ENCODE measurements around the gene SLC25A15. TPM values are rescaled to one million over a fixed set of nuclear protein-coding genes. Genes with fewer than 3 reads are reported as not detected.
"Not testable (repeated sequence)": the region's sequence is repeated elsewhere in the genome, so short reads cannot be mapped to it uniquely, and the experiment has no call there.

Gene SLC25A15
- total and polyA plus RNA-seq, 2 donors (not counting 1 experiment from before 2014, with no cell fraction given), result 6.8 to 9.6 TPM

DNA sequence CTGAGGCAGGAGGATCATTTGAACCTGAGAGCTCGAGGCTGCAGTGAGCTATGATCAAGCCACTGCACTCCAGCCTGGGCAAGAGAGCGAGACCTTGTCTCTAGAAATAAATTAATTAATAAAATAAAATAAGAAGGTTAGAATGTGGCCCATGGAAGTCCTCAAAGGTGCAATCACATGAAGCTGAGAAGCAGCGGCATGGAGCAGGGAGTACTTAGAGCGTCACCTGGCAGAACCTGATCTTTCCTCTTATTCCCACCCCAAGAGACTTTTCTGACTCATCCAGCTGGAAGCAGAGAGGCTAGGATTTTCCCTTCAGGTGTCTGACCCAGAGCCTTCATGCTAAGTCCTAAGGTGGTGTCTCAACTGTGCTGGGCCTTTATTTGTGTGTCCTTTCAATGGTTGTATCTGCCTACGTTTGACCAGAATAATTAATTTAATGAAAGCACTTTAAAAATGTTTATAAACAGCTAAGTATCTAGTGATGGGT is 9.6 kb upstream of the SLC25A15 start:
- Histone ChIP-seq H3K9me3 (ENCODE audit: control insufficient read depth, insufficient read depth, low read depth, low read length) (no peaks in the 10 kb centered on the region), H3K36me3 (ENCODE audit: control insufficient read depth, insufficient read depth, low read length) (no peaks in the 10 kb centered on the region), H3K27me3 (ENCODE audit: control insufficient read depth, insufficient read depth, low read length) (no peaks in the 10 kb centered on the region), H3K9ac (ENCODE audit: insufficient read depth, low read length) (no peak overlapping the region), H3K4me2 (ENCODE audit: extremely low read depth, insufficient read depth, low read length) (no peak overlapping the region), H3K4me1 (ENCODE audit: control insufficient read depth, extremely low read depth, insufficient read depth, low read length) (no peaks in the 10 kb centered on the region), H3K4me3 (replicated peaks in 1 of 4; ENCODE audit: control extremely low read depth in 1 of 4, insufficient read depth in 1 of 4, low read depth in 3 of 4, low read length in 4 of 4) (no peak overlapping the region), H4K20me1 (ENCODE audit: control insufficient read depth, extremely low read depth, insufficient read depth, low read length) (no peaks in the 10 kb centered on the region), H3K27ac (ENCODE audit: insufficient read depth, low read length) (no peak overlapping the region), H3K79me2 (ENCODE audit: control insufficient read depth, insufficient read depth, low read length) (no peaks in the 10 kb centered on the region), H2AFZ (ENCODE audit: low read length) (no peak overlapping the region)
- no peak for TF ChIP-seq EZH2 (IDR thresholded peaks at IDR 0.05; ENCODE audit: low read length, missing control alignments)
- DNase-seq (ENCODE audit: low read depth in 2 of 2), result no peak

DNA sequence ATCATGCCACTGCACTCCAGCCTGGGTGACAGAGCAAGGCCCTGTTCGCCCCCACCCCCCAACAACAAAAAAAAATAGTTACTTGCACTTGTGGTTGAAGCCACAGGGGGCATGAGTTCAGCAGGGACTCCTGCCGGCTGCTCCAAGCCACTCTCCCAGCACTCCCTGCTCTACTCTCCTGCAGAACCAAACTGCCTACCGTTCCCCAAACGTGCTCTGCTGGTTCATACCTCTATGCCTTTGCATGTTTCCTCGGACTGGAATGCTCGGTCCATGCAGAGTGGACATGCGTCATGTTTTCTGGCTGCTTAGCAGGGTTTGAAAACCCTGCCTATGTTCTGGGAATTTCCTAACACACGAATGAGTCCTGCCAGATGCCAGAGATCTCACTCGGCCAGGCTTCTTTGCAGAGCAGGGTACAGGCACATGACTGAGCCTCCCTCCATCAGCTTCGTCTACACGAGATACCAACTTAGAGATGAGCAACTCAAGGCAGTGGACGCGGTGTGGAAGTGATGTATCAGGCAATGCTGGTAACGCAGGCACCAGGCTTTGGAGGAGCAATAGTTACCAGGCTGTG is 8.5 kb upstream of the SLC25A15 start:
- no peak overlapping the region for H3K27ac ChIP-seq (ENCODE audit: insufficient read depth, low read length)
- peak; percentile 9 to 37 for DNase-seq (ENCODE audit: low read depth in 2 of 2)
- no peak overlapping the region for H3K4me2 ChIP-seq (ENCODE audit: extremely low read depth, insufficient read depth, low read length)
- no peaks in the 10 kb centered on the region for H3K79me2 ChIP-seq (ENCODE audit: control insufficient read depth, insufficient read depth, low read length)
- TF ChIP-seq EZH2 (IDR thresholded peaks at IDR 0.05; ENCODE audit: low read length, missing control alignments), result no peak
- TF ChIP-seq, protein P1, sequence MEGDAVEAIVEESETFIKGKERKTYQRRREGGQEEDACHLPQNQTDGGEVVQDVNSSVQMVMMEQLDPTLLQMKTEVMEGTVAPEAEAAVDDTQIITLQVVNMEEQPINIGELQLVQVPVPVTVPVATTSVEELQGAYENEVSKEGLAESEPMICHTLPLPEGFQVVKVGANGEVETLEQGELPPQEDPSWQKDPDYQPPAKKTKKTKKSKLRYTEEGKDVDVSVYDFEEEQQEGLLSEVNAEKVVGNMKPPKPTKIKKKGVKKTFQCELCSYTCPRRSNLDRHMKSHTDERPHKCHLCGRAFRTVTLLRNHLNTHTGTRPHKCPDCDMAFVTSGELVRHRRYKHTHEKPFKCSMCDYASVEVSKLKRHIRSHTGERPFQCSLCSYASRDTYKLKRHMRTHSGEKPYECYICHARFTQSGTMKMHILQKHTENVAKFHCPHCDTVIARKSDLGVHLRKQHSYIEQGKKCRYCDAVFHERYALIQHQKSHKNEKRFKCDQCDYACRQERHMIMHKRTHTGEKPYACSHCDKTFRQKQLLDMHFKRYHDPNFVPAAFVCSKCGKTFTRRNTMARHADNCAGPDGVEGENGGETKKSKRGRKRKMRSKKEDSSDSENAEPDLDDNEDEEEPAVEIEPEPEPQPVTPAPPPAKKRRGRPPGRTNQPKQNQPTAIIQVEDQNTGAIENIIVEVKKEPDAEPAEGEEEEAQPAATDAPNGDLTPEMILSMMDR (conservative IDR thresholded peaks at IDR 0.05 in 1 of 2, IDR thresholded peaks at IDR 0.05 in 1 of 2; ENCODE audit: low read depth in 1 of 2, low read length in 2 of 2), result no peak
- H3K36me3 ChIP-seq (ENCODE audit: control insufficient read depth, insufficient read depth, low read length), result no peaks in the 10 kb centered on the region
- H3K4me3 ChIP-seq (replicated peaks in 1 of 4; ENCODE audit: control extremely low read depth in 1 of 4, insufficient read depth in 1 of 4, low read depth in 3 of 4, low read length in 4 of 4), result no peak overlapping the region
- H2AFZ ChIP-seq (ENCODE audit: low read length), result peak overlapping the region; percentile 63
- no peaks in the 10 kb centered on the region for H3K9me3 ChIP-seq (ENCODE audit: control insufficient read depth, insufficient read depth, low read depth, low read length)
- H3K4me1 ChIP-seq (ENCODE audit: control insufficient read depth, extremely low read depth, insufficient read depth, low read length), result no peaks in the 10 kb centered on the region
- H3K27me3 ChIP-seq (ENCODE audit: control insufficient read depth, insufficient read depth, low read length), result no peaks in the 10 kb centered on the region
- H3K9ac ChIP-seq (ENCODE audit: insufficient read depth, low read length), result no peak overlapping the region
- H4K20me1 ChIP-seq (ENCODE audit: control insufficient read depth, extremely low read depth, insufficient read depth, low read length), result no peaks in the 10 kb centered on the region

DNA sequence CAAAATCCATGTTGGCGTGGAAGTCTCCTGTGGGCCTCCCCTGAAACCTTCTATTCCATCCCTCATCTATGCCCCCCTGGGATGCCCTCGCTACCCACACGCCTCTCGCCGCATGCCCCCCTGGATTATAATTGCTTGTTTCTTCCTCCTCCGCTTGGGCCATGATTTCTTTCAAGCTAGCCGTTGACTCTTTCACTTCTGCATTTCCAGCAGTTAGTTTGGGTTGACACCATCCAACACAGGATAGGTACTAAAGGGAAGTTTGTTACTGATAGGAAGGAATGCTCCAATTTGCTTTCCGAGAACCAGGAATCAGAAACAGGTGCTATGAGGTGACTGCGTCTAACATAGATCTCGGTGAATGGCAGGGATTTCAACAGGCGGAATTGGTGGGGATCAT is 7.7 kb upstream of the SLC25A15 start:
- H3K9me3 ChIP-seq (ENCODE audit: control insufficient read depth, insufficient read depth, low read depth, low read length), result no peaks in the 10 kb centered on the region
- peaks cover 6% of the 10 kb centered on the region for H3K4me1 ChIP-seq (ENCODE audit: control insufficient read depth, extremely low read depth, insufficient read depth, low read length)
- H4K20me1 ChIP-seq (ENCODE audit: control insufficient read depth, extremely low read depth, insufficient read depth, low read length), result no peaks in the 10 kb centered on the region
- no peaks in the 10 kb centered on the region for H3K27me3 ChIP-seq (ENCODE audit: control insufficient read depth, insufficient read depth, low read length)
- H3K27ac ChIP-seq (ENCODE audit: insufficient read depth, low read length), result no peak overlapping the region
- no peaks in the 10 kb centered on the region for H3K36me3 ChIP-seq (ENCODE audit: control insufficient read depth, insufficient read depth, low read length)
- H3K9ac ChIP-seq (ENCODE audit: insufficient read depth, low read length), result no peak overlapping the region
- no peak for DNase-seq (ENCODE audit: low read depth in 2 of 2)
- no peak overlapping the region for H3K4me3 ChIP-seq (replicated peaks in 1 of 4; ENCODE audit: control extremely low read depth in 1 of 4, insufficient read depth in 1 of 4, low read depth in 3 of 4, low read length in 4 of 4)
- no peak overlapping the region for H2AFZ ChIP-seq (ENCODE audit: low read length)
- no peaks in the 10 kb centered on the region for H3K79me2 ChIP-seq (ENCODE audit: control insufficient read depth, insufficient read depth, low read length)
- H3K4me2 ChIP-seq (ENCODE audit: extremely low read depth, insufficient read depth, low read length), result no peak overlapping the region
- TF ChIP-seq EZH2 (IDR thresholded peaks at IDR 0.05; ENCODE audit: low read length, missing control alignments), result no peak
- TF ChIP-seq, protein P1 (conservative IDR thresholded peaks at IDR 0.05 in 1 of 2, IDR thresholded peaks at IDR 0.05 in 1 of 2; ENCODE audit: low read depth in 1 of 2, low read length in 2 of 2), result no peak

DNA sequence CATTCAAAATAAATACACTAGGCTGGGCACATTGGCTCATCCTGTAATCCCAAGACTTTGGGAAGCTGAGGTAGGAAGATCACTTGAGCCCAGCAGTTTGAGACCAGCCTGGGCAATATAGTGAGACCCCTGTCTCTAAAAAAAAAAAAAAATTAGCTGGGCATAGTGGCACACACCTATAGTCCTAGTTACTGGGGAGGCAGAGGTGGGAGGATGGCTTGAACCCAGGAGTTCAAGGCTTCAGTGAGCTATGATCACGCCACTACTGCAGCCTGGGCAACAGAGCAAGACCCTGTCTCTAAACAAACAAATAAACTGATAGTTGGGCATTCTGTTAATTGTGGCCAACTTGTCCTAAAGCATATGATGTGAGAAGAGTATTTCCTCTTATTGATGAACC is 6.4 kb upstream of the SLC25A15 start:
- not testable (repeated sequence) for H3K9me3 ChIP-seq (ENCODE audit: control insufficient read depth, insufficient read depth, low read depth, low read length); H2AFZ ChIP-seq (ENCODE audit: low read length); H3K27ac ChIP-seq (ENCODE audit: insufficient read depth, low read length); H3K4me2 ChIP-seq (ENCODE audit: extremely low read depth, insufficient read depth, low read length); H3K27me3 ChIP-seq (ENCODE audit: control insufficient read depth, insufficient read depth, low read length); H3K79me2 ChIP-seq (ENCODE audit: control insufficient read depth, insufficient read depth, low read length); H4K20me1 ChIP-seq (ENCODE audit: control insufficient read depth, extremely low read depth, insufficient read depth, low read length); H3K4me3 ChIP-seq (replicated peaks in 1 of 4; ENCODE audit: control extremely low read depth in 1 of 4, insufficient read depth in 1 of 4, low read depth in 3 of 4, low read length in 4 of 4); DNase-seq (ENCODE audit: low read depth in 2 of 2); H3K9ac ChIP-seq (ENCODE audit: insufficient read depth, low read length); H3K36me3 ChIP-seq (ENCODE audit: control insufficient read depth, insufficient read depth, low read length)
- H3K4me1 ChIP-seq (ENCODE audit: control insufficient read depth, extremely low read depth, insufficient read depth, low read length), result peaks cover 10% of the 10 kb centered on the region

All from fibroblast of lung (primary cell).